Ovary (tissue), 3 donors: ENCODE measurements around the gene KIAA1328.

Experiments
- POLR2A ChIP-seq: fragments of 450-650 bp; IDR thresholded peaks from one replicate; pipeline ENCODE4 v1.6.1; 2017; ENCODE audit warnings: antibody characterized with exemption, mild to moderate bottlenecking, moderate library complexity
- TF ChIP-seq, protein P1 (sequence below), 3 donors: fragments of 450-650 bp in 2 of 3; fragments of 200-600 bp in 1 of 3; IDR thresholded peaks; one replicate each; pipeline versions ENCODE4 v1.5.1 to v1.8.0; 2016 to 2022; ENCODE audit warnings: antibody characterized with exemption in 3 of 3, mild to moderate bottlenecking in 1 of 3
- donor health status: DM: no; HTN: no; CAD: no.

DNA sequence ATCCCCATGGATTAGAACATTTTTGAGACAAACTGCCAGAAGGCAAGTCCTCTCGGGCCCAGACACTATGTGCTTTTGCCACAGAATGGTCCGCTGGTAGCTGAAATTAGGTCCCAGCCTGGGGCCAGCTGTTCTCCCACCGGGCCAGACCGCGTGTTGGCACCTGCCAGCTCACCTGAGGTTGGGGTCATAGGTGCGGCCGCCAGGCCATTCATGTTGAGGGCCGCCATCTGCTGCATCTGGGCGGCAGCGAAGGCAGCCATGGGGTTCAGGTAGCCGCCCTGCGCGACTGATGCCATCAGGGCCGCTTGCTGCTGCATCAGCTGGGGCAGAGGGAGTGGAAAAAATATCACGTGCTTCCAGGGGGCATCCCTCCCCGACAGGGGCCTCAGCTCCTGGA lies 443.9 kb downstream of the KIAA1328 start:
- TF ChIP-seq, protein P1, sequence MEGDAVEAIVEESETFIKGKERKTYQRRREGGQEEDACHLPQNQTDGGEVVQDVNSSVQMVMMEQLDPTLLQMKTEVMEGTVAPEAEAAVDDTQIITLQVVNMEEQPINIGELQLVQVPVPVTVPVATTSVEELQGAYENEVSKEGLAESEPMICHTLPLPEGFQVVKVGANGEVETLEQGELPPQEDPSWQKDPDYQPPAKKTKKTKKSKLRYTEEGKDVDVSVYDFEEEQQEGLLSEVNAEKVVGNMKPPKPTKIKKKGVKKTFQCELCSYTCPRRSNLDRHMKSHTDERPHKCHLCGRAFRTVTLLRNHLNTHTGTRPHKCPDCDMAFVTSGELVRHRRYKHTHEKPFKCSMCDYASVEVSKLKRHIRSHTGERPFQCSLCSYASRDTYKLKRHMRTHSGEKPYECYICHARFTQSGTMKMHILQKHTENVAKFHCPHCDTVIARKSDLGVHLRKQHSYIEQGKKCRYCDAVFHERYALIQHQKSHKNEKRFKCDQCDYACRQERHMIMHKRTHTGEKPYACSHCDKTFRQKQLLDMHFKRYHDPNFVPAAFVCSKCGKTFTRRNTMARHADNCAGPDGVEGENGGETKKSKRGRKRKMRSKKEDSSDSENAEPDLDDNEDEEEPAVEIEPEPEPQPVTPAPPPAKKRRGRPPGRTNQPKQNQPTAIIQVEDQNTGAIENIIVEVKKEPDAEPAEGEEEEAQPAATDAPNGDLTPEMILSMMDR (IDR thresholded peaks at IDR 0.05) = no peak
- TF ChIP-seq POLR2A = no peak
